Measurements from ENCODE around the gene CCDC92.

GRCh38 chr12:124015494-124016461 is 43.1 kb upstream of the CCDC92 start:
- TF ChIP-seq CTCF (IDR thresholded peaks at IDR 0.05) (no peak), POLR2AphosphoS5 (IDR thresholded peaks at IDR 0.05; ENCODE audit: low read depth, low read length) (no peak), JUND (IDR thresholded peaks at IDR 0.05) (no peak), RXRA (IDR thresholded peaks at IDR 0.05; ENCODE audit: borderline replicate concordance, low read depth) (no peak), RCOR1 (IDR thresholded peaks at IDR 0.05; ENCODE audit: low read length) (no peak), TAF1 (IDR thresholded peaks at IDR 0.05; ENCODE audit: borderline replicate concordance, low read depth, low read length) (no peak), REST (IDR thresholded peaks at IDR 0.05; ENCODE audit: low read depth, low read length) (no peak)

Measured in SK-N-SH (cell line).